Cardiac muscle cell (in vitro differentiated cells and primary cell): ENCODE data around the gene MYLK4. TPM values are rescaled to one million over a fixed set of nuclear protein-coding genes. Genes with fewer than 3 reads are reported as not detected.

ENCODE experiments used
- DNase-seq, 2 donors: peaks; one replicate each; pipeline versions ENCODE4 v3.0.0 to v3.0.0-alpha.2; 2010 to 2017; ENCODE audit warnings: low read depth in 1 of 2, low spot score in 1 of 2
- H3K27ac ChIP-seq: fragments of 200-600 bp; sonication (generic); 2 replicates; pipeline ENCODE4 v1.5.1; 2016
- H3K27me3 ChIP-seq: fragments of 200-600 bp; sonication (generic); 2 replicates; pipeline ENCODE4 v1.6.0; 2016; ENCODE audit warnings: control low read depth
- H3K36me3 ChIP-seq: fragments of 200-600 bp; sonication (generic); 2 replicates; pipeline ENCODE4 v1.5.1; 2016; ENCODE audit warnings: control low read depth
- H3K4me1 ChIP-seq: fragments of 200-600 bp; sonication (generic); 2 replicates; pipeline ENCODE4 v1.8.1; 2017; ENCODE audit warnings: low read depth, mild to moderate bottlenecking, mixed run types
- H3K4me3 ChIP-seq: fragments of 200-600 bp; sonication (generic); 2 replicates; pipeline ENCODE4 v1.5.1; 2016; ENCODE audit warnings: mild to moderate bottlenecking
- H3K9me3 ChIP-seq: fragments of 200-600 bp; sonication (generic); 2 replicates; pipeline ENCODE4 v1.5.1; 2017; ENCODE audit warnings: low read depth, mild to moderate bottlenecking, control low read depth
- polyA plus RNA-seq: library from polyadenylated mRNA; unstranded; fragments of >200 nt; fragmentation: Nextera tagmentation; extraction: Ambion mirVana; gene quantifications from 2 replicates; pipeline ENCODE4 v1.2.1, GENCODE V29; 2016
- total RNA-seq: library from RNA; depleted of rRNA; stranded (reverse); fragments of >200 nt; gene quantifications from 2 replicates; pipeline ENCODE4 v1.2.3, GENCODE V29; 2016
- TF ChIP-seq, protein P1 (sequence below): IDR thresholded peaks from 2 replicates; pipeline ENCODE4 v1.5.1; 2012; ENCODE audit warnings: low read depth, mild to moderate bottlenecking, low read length

Gene MYLK4
- total and polyA plus RNA-seq, 2 experiments from 2014 or later, result 0.23 to 0.69 TPM

DNA sequence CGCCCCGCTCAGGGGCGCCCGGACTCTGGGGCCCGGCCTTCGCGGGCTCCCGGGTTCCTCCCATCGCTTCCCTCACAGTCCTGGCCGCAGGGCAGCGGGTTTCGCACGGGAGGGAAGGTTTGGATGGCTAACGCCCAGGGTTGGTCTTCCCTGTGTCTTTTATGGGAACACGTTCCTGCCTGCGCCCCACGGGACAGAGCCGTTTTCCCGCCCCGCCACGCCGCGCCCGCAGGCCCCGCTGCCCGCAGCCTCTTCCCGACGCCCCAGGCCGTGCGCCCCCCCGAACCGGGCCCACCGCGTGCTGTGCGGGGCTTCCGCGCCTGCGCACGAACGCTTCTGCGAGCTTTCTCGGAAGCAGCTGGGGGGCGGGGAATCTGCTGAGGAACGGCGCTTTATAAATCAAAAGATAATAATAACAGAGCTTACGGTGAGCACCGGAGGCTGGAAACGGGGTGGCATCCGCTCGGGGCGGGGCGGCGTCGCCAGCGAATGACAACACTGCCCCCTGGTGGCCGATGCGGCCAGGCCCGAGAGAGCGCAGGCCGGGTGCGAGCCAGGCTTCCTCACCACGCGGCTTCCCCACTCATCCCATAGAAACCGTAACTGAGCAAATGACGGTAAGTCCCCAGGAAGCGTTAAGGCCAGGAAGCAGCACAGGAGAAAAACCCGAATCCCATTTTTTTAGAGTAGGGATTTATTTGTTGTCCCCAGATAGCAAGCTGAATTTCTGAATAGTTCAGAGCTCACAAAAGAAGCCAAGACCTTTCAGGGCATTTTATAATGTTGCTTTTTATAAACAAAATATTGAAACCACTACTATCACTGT, 116.4 kb downstream of the MYLK4 start:
- Histone ChIP-seq H3K4me3 (peak overlapping the region; percentile 26), H3K9me3 (no peaks in the 10 kb centered on the region), H3K27me3 (no peaks in the 10 kb centered on the region), H3K4me1 (peaks cover 5% of the 10 kb centered on the region), H3K27ac (no peak overlapping the region), H3K36me3 (no peaks in the 10 kb centered on the region)
- DNase-seq, result peak; percentile 81 to 96
- TF ChIP-seq, protein P1, sequence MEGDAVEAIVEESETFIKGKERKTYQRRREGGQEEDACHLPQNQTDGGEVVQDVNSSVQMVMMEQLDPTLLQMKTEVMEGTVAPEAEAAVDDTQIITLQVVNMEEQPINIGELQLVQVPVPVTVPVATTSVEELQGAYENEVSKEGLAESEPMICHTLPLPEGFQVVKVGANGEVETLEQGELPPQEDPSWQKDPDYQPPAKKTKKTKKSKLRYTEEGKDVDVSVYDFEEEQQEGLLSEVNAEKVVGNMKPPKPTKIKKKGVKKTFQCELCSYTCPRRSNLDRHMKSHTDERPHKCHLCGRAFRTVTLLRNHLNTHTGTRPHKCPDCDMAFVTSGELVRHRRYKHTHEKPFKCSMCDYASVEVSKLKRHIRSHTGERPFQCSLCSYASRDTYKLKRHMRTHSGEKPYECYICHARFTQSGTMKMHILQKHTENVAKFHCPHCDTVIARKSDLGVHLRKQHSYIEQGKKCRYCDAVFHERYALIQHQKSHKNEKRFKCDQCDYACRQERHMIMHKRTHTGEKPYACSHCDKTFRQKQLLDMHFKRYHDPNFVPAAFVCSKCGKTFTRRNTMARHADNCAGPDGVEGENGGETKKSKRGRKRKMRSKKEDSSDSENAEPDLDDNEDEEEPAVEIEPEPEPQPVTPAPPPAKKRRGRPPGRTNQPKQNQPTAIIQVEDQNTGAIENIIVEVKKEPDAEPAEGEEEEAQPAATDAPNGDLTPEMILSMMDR, result peak; percentile 93

DNA sequence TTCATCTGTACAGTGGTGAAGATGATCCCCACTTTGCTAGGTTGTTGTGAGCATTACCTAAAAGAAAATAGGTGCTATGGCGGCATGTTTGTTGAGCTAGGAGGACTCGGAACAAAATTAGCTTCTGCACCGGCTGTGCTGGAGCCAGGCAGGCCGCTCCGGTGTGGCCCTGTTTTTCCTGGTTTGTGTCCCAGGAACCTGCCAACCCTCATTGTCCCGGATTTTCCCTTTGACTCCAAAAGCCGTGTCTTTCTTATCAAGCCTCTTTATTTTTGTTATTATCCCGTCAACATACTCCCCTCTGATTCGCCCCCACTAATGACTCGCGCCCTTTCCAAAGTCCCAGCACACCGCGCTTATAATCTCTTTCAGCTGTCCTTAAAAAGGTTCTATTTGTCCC, 117.0 kb downstream of the MYLK4 start:
- Histone ChIP-seq H3K4me3 (peak overlapping the region; percentile 26), H3K36me3 (no peaks in the 10 kb centered on the region), H3K4me1 (peaks cover 5% of the 10 kb centered on the region), H3K27me3 (no peaks in the 10 kb centered on the region), H3K27ac (no peak overlapping the region), H3K9me3 (no peaks in the 10 kb centered on the region)
- DNase-seq, result no peak
- TF ChIP-seq, protein P1, result no peak

DNA sequence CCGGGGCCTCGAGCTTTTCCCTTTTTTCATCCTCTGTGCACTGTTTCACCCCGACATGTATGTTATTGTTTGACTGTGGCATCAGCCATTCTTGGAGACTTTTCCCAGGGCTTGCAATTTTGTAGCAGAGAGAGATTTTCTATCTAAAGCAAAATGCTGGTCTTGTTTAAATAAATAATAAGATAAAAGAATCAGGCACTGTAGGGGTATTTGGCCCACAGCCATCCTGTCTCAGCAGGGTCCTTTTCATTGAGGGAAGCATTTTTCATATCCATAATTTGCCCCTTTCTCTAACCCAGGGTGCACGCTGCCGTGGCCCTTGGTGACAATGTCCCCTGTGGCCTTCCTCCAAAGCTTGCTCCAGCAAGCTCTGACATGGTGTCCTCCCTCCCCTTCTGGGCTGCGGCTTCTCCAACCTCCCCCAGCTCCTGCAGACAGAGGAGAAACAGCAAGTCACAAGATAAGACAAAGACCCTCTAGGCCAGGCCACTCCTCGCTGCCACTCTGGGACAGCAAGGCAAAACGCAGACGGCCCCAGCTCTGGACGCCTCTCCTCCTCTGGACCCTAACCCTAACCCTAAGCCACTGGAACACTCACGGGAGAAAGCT, 117.6 kb downstream of the MYLK4 start:
- no peak for DNase-seq
- no peak overlapping the region for H3K27ac ChIP-seq
- H3K4me3 ChIP-seq, result no peak overlapping the region
- no peaks in the 10 kb centered on the region for H3K9me3 ChIP-seq
- no peaks in the 10 kb centered on the region for H3K36me3 ChIP-seq
- no peaks in the 10 kb centered on the region for H3K27me3 ChIP-seq
- TF ChIP-seq, protein P1, result no peak
- peaks cover 5% of the 10 kb centered on the region for H3K4me1 ChIP-seq

DNA sequence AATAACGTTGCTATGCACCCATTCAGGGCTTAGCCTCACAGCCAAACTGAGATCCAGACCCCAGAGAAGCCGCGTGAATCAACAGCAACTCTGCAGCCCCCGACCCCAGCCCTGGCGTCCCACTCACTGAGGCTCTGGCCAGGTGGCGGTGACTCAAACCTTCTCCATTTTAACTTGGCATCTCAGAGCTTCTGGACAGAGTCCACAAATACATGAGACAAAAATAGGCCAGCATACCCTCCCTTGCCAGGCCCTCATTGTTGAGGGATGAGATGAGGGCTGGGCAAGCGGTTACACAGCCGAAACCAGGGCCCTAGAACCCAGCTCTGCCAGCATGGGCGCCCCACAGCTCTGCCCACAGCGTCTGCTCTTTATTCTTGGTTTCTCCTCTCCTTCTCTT, 118.4 kb downstream of the MYLK4 start:
- no peaks in the 10 kb centered on the region for H3K9me3 ChIP-seq
- no peaks in the 10 kb centered on the region for H3K27me3 ChIP-seq
- no peaks in the 10 kb centered on the region for H3K36me3 ChIP-seq
- H3K4me1 ChIP-seq, result peaks cover 5% of the 10 kb centered on the region
- TF ChIP-seq, protein P1, result no peak
- H3K27ac ChIP-seq, result no peak overlapping the region
- no peak overlapping the region for H3K4me3 ChIP-seq
- DNase-seq, result no peak

DNA sequence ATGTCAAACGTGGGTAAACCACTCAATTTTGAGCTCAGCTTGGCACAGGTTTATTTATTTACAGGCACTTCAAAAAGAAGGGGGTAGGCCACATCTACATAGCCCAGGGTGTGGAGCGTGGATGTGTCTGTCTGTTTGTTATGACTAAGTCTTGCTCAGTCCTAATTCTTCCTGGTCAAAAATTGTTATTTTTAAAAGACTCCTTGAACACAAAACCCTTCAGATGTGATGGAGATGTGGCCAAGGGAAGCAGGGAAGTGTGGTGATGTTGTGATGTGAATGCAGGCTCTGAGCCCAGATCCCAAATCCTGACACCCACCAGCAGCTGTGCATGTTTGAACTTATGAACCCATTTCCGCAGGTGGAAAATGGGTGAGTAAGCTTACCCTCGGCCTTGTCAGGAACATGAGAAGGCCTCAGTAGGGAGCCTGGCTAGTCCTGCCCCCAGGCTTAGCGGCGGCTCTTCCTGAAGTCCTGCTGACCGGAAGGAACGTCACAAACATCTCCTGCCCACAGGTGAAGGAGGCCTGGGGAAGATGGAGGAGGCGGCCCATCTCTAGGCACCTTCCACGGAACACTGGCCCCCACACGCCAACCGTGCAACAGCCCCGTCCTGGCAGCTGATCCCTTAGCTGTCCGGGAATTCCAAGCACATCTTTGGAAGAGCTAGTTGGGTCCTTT, 119.7 kb downstream of the MYLK4 start:
- no peak overlapping the region for H3K27ac ChIP-seq

More for the DNA sequence above, 119.7 kb downstream of the MYLK4 start:
- H3K4me3 ChIP-seq, result no peak overlapping the region
- TF ChIP-seq, protein P1, result no peak
- no peaks in the 10 kb centered on the region for H3K9me3 ChIP-seq
- H3K27me3 ChIP-seq, result no peaks in the 10 kb centered on the region
- H3K4me1 ChIP-seq, result peaks cover 5% of the 10 kb centered on the region
- H3K36me3 ChIP-seq, result no peaks in the 10 kb centered on the region
- DNase-seq, result peak in 1 of 2 donors; percentile 50
